ENCODE data around the gene CATSPERZ.

CATSPERZ gene

GRCh38 chr11:64252003-64252872 is 47.9 kb upstream of the CATSPERZ start:
- H3K4me3 ChIP-seq (ENCODE audit: low read depth, low read length): peak overlapping the region; percentile 60
- no peak for TF ChIP-seq MAX (IDR thresholded peaks at IDR 0.05; ENCODE audit: low read depth, low read length)
- TF ChIP-seq CTCF (IDR thresholded peaks at IDR 0.05; ENCODE audit: low read depth, low read length): peak; percentile 60
- no peak for DNase-seq (ENCODE audit: low read depth)

GRCh38 chr11:64253043-64253442 is 47.1 kb upstream of the CATSPERZ start:
- no peak overlapping the region for H3K4me3 ChIP-seq (ENCODE audit: low read depth, low read length)
- no peak for DNase-seq (ENCODE audit: low read depth)
- no peak for TF ChIP-seq CTCF (IDR thresholded peaks at IDR 0.05; ENCODE audit: low read depth, low read length)
- no peak for TF ChIP-seq POLR2A (IDR thresholded peaks at IDR 0.05; ENCODE audit: extremely low read depth, insufficient read length)
- no peak for TF ChIP-seq MYC (IDR thresholded peaks at IDR 0.05; ENCODE audit: low read depth, low read length)
- TF ChIP-seq MAX (IDR thresholded peaks at IDR 0.05; ENCODE audit: low read depth, low read length): no peak

- DNase-seq (ENCODE audit: low read depth): no peak
- no peak for TF ChIP-seq MYC (IDR thresholded peaks at IDR 0.05; ENCODE audit: low read depth, low read length)
- TF ChIP-seq CTCF (IDR thresholded peaks at IDR 0.05; ENCODE audit: low read depth, low read length): no peak
- TF ChIP-seq MAX (IDR thresholded peaks at IDR 0.05; ENCODE audit: low read depth, low read length): no peak
- no peak for TF ChIP-seq POLR2A (IDR thresholded peaks at IDR 0.05; ENCODE audit: extremely low read depth, insufficient read length)
- H3K4me3 ChIP-seq (ENCODE audit: low read depth, low read length): no peak overlapping the region
Observed at GRCh38 chr11:64253481-64253880, 46.7 kb upstream of the CATSPERZ start.

- no peak overlapping the region for H3K4me3 ChIP-seq (ENCODE audit: low read depth, low read length)
- no peak for DNase-seq (ENCODE audit: low read depth)
- TF ChIP-seq POLR2A (IDR thresholded peaks at IDR 0.05; ENCODE audit: extremely low read depth, insufficient read length): no peak
- no peak for TF ChIP-seq MYC (IDR thresholded peaks at IDR 0.05; ENCODE audit: low read depth, low read length)
- no peak for TF ChIP-seq CTCF (IDR thresholded peaks at IDR 0.05; ENCODE audit: low read depth, low read length)
- no peak for TF ChIP-seq MAX (IDR thresholded peaks at IDR 0.05; ENCODE audit: low read depth, low read length)
Observed at GRCh38 chr11:64254326-64254725, 45.8 kb upstream of the CATSPERZ start.

- H3K4me3 ChIP-seq (ENCODE audit: low read depth, low read length): no peak overlapping the region
- TF ChIP-seq MAX (IDR thresholded peaks at IDR 0.05; ENCODE audit: low read depth, low read length) (no peak), POLR2A (IDR thresholded peaks at IDR 0.05; ENCODE audit: extremely low read depth, insufficient read length) (no peak), CTCF (IDR thresholded peaks at IDR 0.05; ENCODE audit: low read depth, low read length) (no peak), MYC (IDR thresholded peaks at IDR 0.05; ENCODE audit: low read depth, low read length) (no peak)
- DNase-seq (ENCODE audit: low read depth): no peak
Observed at GRCh38 chr11:64255135-64256128, 44.7 kb upstream of the CATSPERZ start.
